ENCODE results near the gene PLAGL2.

The PLAGL2 gene

GRCh38 chr20:32231847-32232246, 24.3 kb upstream of the PLAGL2 start:
- no peak for DNase-seq

GRCh38 chr20:32231245-32231644, 23.7 kb upstream of the PLAGL2 start:
- no peak for DNase-seq

- no peak for DNase-seq
These were observed 23.2 kb upstream of the PLAGL2 start for GRCh38 chr20:32230707-32231106.

GRCh38 chr20:32229251-32229747, 21.8 kb upstream of the PLAGL2 start:
- no peak for DNase-seq

- DNase-seq, result no peak
These were observed 20.5 kb upstream of the PLAGL2 start for GRCh38 chr20:32227744-32228688.

GRCh38 chr20:32227306-32227705, 19.8 kb upstream of the PLAGL2 start:
- DNase-seq, result no peak

- no peak for DNase-seq
These were observed 18.8 kb upstream of the PLAGL2 start for GRCh38 chr20:32226391-32226790.

GRCh38 chr20:32224463-32224862, 16.9 kb upstream of the PLAGL2 start:
- DNase-seq, result no peak

GRCh38 chr20:32218156-32218900, 10.8 kb upstream of the PLAGL2 start:
- DNase-seq, result no peak

- no peak for DNase-seq
These were observed 8.9 kb upstream of the PLAGL2 start for GRCh38 chr20:32216179-32217142.

- DNase-seq, result no peak
These were observed 8.2 kb upstream of the PLAGL2 start for GRCh38 chr20:32215729-32216128.

GRCh38 chr20:32215147-32215546, 7.6 kb upstream of the PLAGL2 start:
- DNase-seq, result no peak

GRCh38 chr20:32213870-32214269, 6.3 kb upstream of the PLAGL2 start:
- no peak for DNase-seq

- DNase-seq, result no peak
These were observed 2.5 kb upstream of the PLAGL2 start for GRCh38 chr20:32209850-32210605.

- no peak for DNase-seq
These were observed 1.1 kb upstream of the PLAGL2 start for GRCh38 chr20:32208499-32209154.

- no peak for DNase-seq
These were observed 550 bp downstream of the PLAGL2 start for GRCh38 chr20:32206760-32207625.

GRCh38 chr20:32205843-32206759, 1.4 kb downstream of the PLAGL2 start:
- no peak for DNase-seq

GRCh38 chr20:32205110-32205842, 2.3 kb downstream of the PLAGL2 start:
- DNase-seq, result no peak
